GM08714 (cell line): ENCODE results near the gene M1AP.
A peak's percentile ranks its signal among the peaks of the same experiment; 100 is the strongest.

Experiments used
- H3K4me3 ChIP-seq: fragments of 200-500 bp; sonication (Bioruptor generic); 2 replicates; pipeline ENCODE4 v1.5.1; 2014; ENCODE audit warnings: mild to moderate bottlenecking, low read length, inconsistent platforms
- ZNF274 ChIP-seq: IDR thresholded peaks from 2 replicates; pipeline ENCODE4 v1.6.1; 2012; ENCODE audit warnings: mild to moderate bottlenecking, low read depth, low read length

M1AP gene

GRCh38 chr2:74593826-74594772 lies 54.0 kb downstream of the M1AP start:
- H3K4me3 ChIP-seq, result no peak overlapping the region
- no peak for TF ChIP-seq ZNF274

GRCh38 chr2:74588664-74589063 lies 59.5 kb downstream of the M1AP start:
- no peak for TF ChIP-seq ZNF274
- no peak overlapping the region for H3K4me3 ChIP-seq

- no peak overlapping the region for H3K4me3 ChIP-seq
- no peak for TF ChIP-seq ZNF274
Measured at GRCh38 chr2:74587664-74588277, 60.4 kb downstream of the M1AP start.

GRCh38 chr2:74585406-74586185 lies 62.5 kb downstream of the M1AP start:
- no peak for TF ChIP-seq ZNF274
- H3K4me3 ChIP-seq, result peak overlapping the region; percentile 51; the same call in 1 of the 2 replicates

GRCh38 chr2:74584088-74584645 lies 64.0 kb downstream of the M1AP start:
- TF ChIP-seq ZNF274, result no peak
- no peak overlapping the region for H3K4me3 ChIP-seq

GRCh38 chr2:74583504-74583903 lies 64.6 kb downstream of the M1AP start:
- TF ChIP-seq ZNF274, result no peak
- no peak overlapping the region for H3K4me3 ChIP-seq

GRCh38 chr2:74582184-74582583 lies 65.9 kb downstream of the M1AP start:
- TF ChIP-seq ZNF274, result no peak

GRCh38 chr2:74581463-74581862 lies 66.7 kb downstream of the M1AP start:
- no peak for TF ChIP-seq ZNF274
- H3K4me3 ChIP-seq, result no peak overlapping the region

More at GRCh38 chr2:74582184-74582583, 65.9 kb downstream of the M1AP start:
- no peak overlapping the region for H3K4me3 ChIP-seq

- TF ChIP-seq ZNF274, result no peak
- no peak overlapping the region for H3K4me3 ChIP-seq
Measured at GRCh38 chr2:74578408-74578807, 69.7 kb downstream of the M1AP start.

GRCh38 chr2:74577448-74577847 lies 70.7 kb downstream of the M1AP start:
- TF ChIP-seq ZNF274, result no peak
- no peak overlapping the region for H3K4me3 ChIP-seq

GRCh38 chr2:74576863-74577229 lies 71.3 kb downstream of the M1AP start:
- TF ChIP-seq ZNF274, result no peak
- no peak overlapping the region for H3K4me3 ChIP-seq

- no peak overlapping the region for H3K4me3 ChIP-seq
- TF ChIP-seq ZNF274, result no peak
Measured at GRCh38 chr2:74576211-74576862, 71.8 kb downstream of the M1AP start.

GRCh38 chr2:74575320-74575719 lies 72.8 kb downstream of the M1AP start:
- TF ChIP-seq ZNF274, result no peak
- H3K4me3 ChIP-seq, result no peak overlapping the region
